GM19025 (cell line): ENCODE measurements around the gene CCNYL1.
"Not testable (repeated sequence)": the region's sequence is repeated elsewhere in the genome, so short reads cannot be mapped to it uniquely, and the experiment has no call there.

Source experiments
- ATAC-seq: cut with Tn5 transposase; IDR thresholded peaks from one replicate; pipeline ENCODE4 v1.9.1; 2021; ENCODE audit warnings: mild to moderate bottlenecking, low read depth, moderate library complexity; ENCODE audit not compliant: unreplicated experiment

The CCNYL1 gene

GRCh38 chr2:207696911-207697310 is 14.5 kb upstream of the CCNYL1 start:
- ATAC-seq, result not testable (repeated sequence)

GRCh38 chr2:207697411-207697810 is 14.0 kb upstream of the CCNYL1 start:
- no peak for ATAC-seq

GRCh38 chr2:207698301-207698700 is 13.1 kb upstream of the CCNYL1 start:
- ATAC-seq, result no peak

- ATAC-seq, result no peak
These were observed 7.4 kb upstream of the CCNYL1 start for GRCh38 chr2:207704078-207704477.

- no peak for ATAC-seq
These were observed 6.8 kb upstream of the CCNYL1 start for GRCh38 chr2:207704671-207705070.

GRCh38 chr2:207706936-207707860 is 4.2 kb upstream of the CCNYL1 start:
- no peak for ATAC-seq

GRCh38 chr2:207711750-207712530 is 500 bp downstream of the CCNYL1 start:
- peak; percentile 16 for ATAC-seq

GRCh38 chr2:207716056-207716455 is 4.6 kb downstream of the CCNYL1 start:
- ATAC-seq, result no peak

- no peak for ATAC-seq
These were observed 7.1 kb downstream of the CCNYL1 start for GRCh38 chr2:207718521-207718920.

GRCh38 chr2:207719008-207719407 is 7.6 kb downstream of the CCNYL1 start:
- no peak for ATAC-seq

GRCh38 chr2:207719655-207720054 is 8.2 kb downstream of the CCNYL1 start:
- not testable (repeated sequence) for ATAC-seq

- no peak for ATAC-seq
These were observed 9.2 kb downstream of the CCNYL1 start for GRCh38 chr2:207720517-207721187.

- no peak for ATAC-seq
These were observed 11.5 kb downstream of the CCNYL1 start for GRCh38 chr2:207722773-207723424.

- not testable (repeated sequence) for ATAC-seq
These were observed 12.0 kb downstream of the CCNYL1 start for GRCh38 chr2:207723425-207723787.

- peak; percentile 56 for ATAC-seq
These were observed 12.7 kb downstream of the CCNYL1 start for GRCh38 chr2:207724113-207724512.

GRCh38 chr2:207725873-207726578 is 14.6 kb downstream of the CCNYL1 start:
- no peak for ATAC-seq

GRCh38 chr2:207727261-207727660 is 15.8 kb downstream of the CCNYL1 start:
- ATAC-seq, result no peak

GRCh38 chr2:207729465-207729998 is 18.1 kb downstream of the CCNYL1 start:
- no peak for ATAC-seq

- ATAC-seq, result no peak
These were observed 19.7 kb downstream of the CCNYL1 start for GRCh38 chr2:207731138-207731537.
